Lung microvascular endothelial cell (primary cell): ENCODE results near the gene ARL8A. TPM values are rescaled to one million over a fixed set of nuclear protein-coding genes. Genes with fewer than 3 reads are reported as not detected.
"Not testable (repeated sequence)": the region's sequence is repeated elsewhere in the genome, so short reads cannot be mapped to it uniquely, and the experiment has no call there.

Source experiments
- DNase-seq, 2 donors: peaks; one replicate each; pipeline versions ENCODE4 v3.0.0 to v3.0.0-alpha.2; 2010; ENCODE audit warnings: low read depth in 2 of 2
- total RNA-seq: library from RNA; depleted of rRNA; stranded (reverse); fragments of >200 nt; gene quantifications from 2 replicates; pipeline ENCODE4 v1.2.1, GENCODE V29; 2014

The ARL8A gene
- total RNA-seq, 1 donor from 2014 or later = 25.2 TPM

DNA sequence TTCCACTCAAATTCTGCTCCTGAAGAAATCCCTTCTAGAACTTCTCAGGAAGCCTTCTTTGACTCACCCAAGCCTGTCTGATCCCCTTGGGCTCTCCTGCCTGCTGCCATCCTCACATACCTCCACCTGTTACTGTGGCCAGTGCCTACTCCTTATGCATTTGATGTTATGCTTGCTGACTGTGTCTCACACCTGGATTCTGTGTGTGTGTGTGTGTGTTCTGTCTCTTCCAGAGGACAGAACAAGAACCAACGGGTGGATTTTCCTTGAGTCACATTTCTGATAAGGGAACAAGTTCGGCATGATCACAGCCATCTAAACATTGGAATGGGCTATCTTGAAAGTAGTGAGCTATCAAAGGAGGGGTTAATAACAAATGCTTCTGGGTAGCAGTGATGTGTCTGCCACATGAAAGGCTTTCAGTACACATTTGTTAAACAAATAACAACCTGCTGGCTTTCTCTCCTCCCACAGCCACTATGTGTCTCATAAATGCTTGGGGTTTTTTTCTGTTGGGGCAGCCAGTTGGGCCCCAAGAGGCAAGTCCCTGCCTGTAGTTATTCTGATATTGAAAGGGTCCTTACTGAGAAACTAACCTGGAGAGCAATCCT lies 30.7 kb downstream of the ARL8A start:
- DNase-seq = no peak

DNA sequence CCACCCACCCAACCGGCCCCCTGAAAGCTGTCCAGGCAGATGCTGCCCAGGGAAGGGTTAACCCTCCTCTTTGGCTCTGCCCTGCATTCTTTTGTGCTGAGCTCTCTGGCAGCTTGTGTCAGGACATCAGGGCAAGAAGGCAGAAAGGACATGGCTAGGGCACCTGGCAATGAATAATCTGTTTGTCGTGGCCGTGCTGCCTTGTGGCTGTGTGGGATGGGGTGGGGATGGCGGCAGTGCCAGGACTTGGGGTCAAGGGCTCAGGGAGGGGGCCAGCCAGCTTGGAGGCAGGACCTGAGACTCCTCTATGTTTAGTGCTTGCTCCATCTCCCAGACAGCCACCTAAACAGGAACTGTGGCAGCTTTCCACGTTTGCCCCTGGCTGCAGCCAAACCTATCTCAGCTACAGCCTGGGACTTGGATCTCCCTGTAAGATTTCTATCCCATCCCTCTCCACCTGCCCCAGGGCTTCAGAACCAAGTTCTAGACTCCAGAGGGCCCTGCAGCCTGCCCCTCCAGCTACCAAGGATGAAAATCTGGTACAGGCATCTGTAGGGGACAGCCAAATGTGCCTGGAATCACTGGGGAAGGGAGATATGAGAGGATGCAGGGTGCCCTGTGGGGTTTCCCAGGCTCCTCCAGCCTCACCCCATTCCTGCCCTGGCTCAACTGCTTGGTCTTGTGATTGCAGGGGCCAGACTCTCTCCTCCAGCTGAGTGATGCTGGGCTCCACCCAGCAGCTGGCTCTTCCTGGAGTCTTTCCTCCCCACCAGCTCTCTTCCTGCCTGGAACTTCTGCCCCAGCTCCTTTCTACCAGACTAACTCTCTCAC lies 31.5 kb downstream of the ARL8A start:
- DNase-seq = no peak

DNA sequence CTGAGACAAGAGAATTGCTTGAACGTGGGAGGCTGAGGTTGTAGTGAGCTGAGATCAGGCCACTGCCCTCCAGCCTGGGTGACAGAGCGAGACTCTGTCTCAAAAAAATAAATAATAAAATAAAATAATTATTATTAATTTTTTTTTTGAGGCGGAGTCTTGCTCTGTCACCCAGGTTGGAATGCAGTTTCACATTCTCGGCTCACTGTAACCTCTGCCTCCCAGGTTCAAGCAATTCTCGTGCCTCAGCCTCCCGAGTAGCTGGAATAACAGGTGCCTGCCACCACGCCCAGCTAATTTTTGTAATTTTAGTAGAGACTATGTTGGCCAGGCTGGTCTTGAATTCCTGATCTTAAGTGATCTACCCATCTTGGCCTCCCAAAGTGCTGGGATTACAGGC lies 32.9 kb downstream of the ARL8A start:
- not testable (repeated sequence) for DNase-seq

DNA sequence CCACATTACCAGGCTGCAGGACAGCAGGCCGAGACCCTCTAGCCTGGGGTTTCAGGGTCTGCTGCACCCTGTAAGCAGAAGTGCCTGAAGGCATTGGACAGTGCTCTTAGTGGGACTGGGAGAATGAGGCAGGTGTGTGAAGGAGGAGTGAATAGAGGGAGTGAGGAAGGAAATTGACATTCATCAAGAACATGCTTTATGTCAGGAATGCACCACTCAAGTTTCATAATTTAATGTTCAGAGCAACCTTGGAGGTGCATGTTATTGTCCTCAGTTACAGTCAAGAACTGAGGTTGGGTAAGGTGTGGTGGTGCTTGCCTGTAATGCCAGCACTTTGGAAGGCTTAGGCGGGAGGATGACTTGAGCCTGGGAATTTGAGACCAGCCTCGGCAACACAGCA lies 33.6 kb downstream of the ARL8A start:
- DNase-seq = no peak

DNA sequence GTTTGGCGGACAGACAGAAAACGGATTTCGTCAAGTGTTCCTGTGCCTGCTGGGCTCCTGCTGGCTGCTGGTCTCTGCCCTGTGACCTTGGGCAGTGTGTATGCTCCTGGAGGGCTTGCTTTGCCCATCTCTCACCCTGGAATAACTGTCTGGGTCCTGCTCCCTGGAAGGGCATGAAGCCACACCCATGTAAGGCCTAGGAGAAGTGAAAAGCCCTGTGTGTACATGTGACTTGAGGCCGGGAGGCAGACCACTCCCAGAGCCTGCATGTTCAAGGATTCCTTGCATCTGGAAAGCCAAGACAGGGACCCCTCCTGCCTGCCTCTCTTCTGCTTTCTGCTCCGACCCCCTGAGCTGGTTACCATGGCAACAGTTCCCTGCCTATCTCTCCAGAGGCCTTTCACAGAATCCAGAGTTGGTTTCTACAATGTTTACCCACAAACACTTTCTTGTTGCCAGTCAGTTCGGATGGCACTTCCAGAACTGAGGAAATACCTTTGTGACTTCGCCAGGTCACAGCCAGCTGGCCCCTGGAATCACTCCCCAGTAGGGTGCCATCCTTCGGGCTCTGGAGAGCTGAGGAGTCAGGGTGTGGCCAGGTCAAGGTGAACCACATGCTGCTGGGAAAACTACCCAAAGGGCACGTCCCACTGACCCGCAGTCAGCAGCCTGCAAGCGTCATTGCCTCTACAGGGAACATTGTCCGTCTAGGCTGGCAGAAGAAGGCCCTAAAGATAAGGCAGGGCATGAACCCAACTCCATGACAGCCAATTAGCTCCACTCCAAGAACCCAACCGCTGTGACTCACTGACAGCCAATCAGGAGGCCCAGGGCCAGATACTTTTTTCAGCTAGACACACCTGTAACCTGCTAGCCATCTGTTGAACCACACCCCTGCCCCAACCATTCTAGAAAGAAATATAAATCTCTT lies 36.5 kb downstream of the ARL8A start:
- no peak for DNase-seq

DNA sequence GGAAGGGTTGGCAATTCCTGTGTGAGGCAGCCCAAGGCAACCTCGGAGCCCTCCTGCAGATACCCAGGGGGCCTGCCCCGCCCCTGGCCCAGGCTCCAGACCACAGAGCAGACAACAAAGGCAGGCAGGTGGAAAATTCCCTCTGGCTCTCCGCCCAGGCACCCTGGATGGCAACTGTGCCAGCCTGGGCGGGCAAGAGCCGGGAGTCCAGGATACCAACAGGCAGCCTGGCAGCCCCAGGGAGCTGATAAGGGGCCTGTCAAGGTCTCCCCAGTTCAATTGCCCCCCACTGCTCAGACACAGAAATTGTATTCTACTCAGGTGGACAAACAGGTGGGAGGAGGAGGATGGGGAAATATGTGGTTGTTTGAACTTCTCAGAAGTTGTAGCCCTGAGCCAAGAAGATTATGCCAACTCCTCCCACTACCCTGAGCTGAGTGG lies 37.2 kb downstream of the ARL8A start:
- no peak for DNase-seq

DNA sequence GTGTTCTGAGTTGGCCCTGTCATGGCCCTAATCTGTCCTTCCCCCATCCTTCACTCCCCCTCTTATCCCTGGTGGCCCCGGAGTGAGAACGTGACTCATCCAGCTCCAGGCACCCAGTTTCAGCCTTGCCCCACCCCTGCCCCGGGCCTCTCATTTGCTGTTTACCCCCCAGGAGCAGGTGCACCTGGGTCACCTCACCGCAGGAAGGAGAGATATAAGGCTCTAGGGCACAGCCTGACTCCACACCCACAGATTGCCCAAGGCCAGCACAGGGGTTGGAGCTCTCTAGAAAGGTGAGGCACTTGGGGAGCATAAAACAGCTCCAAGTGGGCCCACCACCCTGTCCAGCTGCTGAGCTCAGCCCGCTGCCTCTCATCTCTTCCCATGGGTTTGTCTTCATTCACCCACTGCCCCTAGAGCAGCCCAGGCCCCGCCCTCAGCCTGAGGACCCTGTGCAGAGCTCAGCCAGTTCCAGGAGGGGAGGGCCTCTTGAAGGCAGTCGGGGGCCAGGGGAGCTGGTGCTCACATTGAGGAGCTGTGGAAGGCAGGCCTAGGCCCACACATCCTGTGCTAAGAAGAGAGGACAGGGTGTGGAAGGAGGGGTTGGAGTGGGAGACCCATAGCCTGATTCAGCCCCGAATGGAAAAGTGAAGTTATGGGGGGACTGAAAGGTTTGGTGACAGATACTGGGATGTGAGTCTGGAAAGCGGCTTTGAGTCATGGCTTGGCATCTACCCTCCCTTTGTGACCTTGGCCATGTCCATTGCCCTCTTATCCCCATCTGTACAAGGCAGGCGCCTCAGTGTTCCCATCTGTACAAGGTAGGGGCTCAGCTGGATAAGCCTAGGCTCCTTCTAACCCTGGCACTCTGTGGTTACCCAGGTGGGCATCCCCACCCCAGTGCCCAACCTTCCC lies 37.9 kb downstream of the ARL8A start:
- no peak for DNase-seq

DNA sequence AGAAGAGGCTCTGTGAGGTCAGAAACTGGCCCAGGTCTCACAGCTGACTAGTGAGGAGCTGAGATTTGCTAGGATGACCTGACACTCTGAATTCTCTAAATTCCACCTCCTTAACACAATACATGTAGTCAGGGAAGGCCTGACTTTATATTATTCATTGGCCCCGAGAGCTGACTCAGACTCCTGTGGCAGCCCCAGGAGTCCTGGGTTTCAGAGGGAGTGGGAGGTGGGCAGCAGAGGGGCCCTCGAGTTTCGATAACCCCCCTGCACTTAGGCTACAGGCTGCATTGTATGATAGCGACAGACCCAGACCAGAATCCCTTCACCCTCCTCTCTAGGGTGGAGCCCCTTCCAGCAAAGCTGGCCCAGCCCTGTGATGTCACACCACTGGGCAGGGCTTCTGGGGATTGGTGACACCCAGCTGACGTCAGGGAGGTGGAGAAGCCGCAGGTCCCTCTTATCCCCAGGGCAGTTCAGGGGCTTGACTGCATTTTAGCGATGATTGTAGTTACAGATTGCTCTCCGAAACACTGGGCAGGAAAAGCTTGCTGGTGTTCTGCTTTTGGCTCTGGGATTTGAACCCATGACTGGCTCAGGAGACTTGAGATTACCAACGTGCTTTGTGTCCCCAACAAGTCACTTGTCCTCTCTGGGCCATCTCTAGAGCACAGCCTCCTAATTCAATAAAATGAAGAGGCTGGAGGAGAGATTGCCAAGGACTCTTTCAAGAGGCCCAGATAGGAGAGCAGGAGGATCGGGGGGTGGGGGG lies 38.8 kb downstream of the ARL8A start:
- peak in 1 of 2 donors; percentile 17 for DNase-seq

DNA sequence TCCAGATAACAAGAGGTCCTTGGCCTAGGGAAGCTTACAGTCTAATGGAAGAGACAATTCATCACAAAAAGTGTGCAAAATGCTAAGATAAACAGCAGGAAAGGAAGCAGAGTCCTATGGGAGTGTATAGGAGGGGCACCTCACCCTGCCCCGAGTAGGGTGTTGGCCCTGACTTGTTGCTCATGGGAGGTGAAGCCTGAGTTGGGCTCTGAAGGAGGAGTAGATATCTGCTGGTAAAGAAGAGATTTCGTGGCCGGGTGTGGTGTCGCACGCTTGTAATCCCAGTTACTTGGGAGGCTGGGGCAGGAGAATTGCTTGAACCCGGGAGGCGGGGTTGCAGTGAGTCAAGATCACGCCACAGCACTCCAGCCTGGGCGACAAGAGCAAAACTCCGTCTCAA lies 40.5 kb downstream of the ARL8A start:
- no peak for DNase-seq

DNA sequence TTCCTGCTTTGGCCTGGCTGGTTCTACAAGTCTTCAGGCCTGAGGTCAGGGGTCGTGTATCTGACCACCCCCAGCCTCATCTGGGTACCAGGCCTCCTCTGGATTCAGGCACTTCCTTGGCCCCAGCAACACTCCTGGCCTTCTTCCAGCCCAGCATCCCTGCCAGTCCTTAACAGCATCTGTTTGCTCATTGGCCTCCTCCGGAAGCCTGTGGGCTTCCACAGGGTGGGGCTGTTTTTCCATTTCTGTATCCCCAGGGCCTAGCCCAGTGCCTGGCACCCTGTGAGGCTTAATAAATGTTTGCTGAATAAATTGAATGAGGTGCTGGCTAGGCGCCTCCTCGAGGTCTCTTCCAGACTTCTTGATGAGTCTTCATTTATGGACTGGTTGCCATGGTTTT lies 43.4 kb downstream of the ARL8A start:
- DNase-seq = no peak

DNA sequence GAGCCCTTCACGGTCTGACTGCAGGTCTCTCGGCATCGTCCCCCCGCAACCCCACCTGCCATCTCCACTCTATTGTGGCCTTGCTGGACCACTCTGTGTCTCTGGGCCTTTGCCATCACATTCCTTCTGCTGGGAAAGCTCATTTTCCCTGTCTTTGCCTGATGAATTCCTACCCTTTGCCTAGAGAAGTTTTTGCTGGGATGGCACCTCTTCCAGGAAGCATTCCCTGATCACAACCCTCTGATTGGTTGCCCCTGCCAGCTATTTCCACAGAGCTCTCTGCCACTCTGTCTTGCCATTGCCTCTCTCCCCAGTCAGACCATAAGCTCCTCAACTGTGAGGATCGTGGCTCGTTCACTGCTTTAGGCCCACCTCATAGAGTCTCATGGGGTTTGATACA lies 50.7 kb downstream of the ARL8A start:
- no peak for DNase-seq

DNA sequence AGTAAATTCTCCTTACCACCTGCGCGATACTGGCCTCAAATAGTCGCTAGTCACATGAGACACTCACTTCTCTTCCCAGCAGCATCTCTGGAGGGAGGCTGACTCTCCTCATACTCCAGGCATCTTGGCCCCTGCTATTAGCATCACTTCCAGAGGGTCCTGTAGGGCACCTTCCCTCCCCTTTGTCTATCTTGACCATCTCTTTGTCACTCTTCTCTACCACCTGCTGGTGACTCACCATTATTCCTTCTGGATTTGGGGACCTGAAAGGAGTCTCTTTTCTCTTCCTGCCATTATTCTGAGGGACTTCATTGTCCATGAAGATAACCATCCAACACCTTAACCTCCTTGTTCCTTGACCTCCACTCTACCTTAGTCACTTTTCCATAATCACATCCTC lies 53.5 kb downstream of the ARL8A start:
- DNase-seq = no peak

DNA sequence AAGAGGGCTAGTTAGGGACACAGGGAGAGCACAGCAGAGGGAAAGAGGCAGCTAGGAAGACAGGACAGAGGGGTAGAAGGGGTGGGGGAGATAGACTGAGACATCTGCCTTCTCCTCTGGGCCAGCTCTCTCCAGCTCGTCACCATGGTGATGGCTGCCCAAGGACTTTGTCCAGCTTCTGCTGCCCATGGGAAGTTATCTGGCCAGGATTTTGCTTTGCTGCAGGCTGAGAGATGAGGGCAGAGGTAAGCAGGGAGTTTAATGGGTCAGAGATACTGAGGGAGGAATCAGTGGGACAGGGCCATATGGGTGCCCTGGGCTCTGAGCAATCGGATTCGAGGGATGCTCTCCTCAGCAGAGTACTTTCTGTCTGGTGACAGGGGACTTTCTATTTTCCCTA lies 56.3 kb downstream of the ARL8A start:
- no peak for DNase-seq

DNA sequence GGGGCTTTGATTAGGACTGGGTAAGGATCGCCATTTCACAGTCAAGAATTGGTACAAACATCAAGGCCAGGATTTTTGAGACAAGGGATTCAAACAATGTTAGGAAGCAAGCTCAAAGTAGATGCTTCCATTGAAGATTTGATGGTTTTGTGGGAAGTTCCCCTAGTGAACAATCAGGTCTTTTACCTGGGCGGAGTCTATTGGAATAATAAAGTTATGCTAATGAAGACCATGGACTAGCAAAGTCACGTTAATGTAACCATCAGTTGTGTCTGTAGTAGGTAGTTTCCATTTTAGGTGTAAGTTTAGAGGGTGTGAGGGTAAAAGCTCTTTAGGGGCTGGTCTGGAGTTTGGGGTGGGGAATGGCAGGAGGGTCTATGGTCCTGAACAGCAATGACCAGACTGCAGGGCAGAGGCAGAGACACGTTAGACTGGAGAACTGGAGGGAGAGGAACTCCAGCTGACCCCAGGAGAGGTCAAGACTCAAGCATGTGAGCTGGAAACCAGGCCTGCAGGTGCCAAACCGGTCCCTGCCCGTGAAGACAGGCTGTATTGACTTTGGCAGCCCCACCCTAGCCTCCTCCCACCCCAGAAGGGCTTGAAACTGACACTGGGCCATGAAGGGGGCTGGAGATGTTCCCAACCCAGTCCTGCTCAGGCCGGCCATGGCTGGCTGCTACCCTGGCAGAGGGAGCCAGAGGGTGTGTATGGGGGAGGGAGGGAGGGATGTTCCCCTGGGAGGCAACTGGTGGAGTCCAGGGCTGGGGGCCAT lies 57.8 kb downstream of the ARL8A start:
- no peak for DNase-seq

DNA sequence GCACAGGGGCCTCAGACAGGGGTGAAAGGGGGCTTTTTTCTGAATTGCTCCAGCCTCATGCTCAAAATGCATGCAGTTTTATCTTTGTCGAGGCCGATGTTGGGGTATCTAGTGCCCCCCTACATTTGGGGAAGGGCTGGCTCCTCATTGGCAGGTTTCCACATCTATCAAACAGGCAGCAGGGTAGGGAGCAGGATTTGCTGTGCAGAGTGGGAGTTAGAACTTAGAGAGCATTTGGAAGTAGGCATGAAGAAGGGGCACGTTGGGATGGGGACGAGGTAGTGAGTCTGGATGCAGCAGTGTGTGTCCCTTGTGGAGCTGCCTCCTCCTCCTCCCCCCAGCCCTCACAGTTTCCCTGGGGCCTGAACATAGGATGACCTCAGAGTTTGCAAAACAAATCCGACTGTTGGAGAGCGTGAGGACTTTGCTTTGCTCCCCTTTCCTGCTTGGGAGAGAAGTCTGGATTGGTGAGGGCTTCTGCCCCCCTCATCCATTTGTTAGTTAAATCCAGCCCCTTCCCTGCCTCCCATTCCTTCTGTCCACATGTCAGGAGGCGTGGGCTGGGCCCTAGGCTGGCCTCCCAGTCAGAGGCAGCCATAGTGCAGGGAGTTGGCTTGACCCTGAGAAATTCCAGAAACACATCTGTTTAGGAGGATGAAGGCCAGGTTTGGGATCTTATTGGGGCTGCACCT lies 58.7 kb downstream of the ARL8A start:
- DNase-seq = no peak

DNA sequence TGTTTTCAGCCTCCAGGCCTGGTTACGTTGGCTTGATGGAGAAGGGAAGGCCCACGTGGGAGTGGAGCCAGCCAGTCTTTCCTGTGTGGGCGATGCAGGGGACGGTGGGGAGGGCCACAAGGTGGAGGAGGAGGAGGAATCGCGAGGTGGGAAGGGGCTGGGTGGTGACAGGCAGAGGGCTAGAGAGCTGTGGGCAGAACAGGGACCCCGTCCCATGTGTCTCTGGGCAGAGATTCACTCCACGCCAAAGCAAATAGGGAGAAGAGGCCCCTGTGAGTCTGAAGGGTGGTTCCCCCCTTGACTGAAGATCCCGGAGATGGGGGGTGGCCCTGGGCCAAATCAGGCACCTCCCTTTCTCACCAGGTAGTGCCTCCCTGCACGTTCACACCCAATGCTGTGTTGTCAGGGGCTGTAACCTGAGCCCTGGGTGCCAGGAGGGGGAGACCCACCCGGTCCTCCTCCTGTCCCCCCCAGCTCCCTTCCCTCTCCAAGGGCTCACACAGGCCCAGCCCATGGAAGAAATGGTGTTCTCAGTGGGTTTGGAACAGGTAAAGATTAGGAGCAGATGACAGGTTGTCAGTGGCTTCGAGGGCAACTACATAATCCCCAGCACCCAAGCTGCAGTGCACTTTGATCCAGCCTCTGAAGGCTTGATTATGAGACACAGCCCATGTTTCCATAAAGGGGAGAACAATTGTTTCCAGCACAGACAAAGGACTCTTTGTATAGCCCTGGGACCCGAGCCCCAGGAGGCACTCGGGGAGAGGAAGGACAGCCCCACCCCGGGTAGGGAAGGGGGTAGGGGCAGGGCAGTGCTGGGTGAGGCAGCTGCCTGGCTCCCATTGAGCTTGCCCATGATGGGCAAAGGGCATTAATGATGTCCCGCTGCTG lies 59.5 kb downstream of the ARL8A start:
- no peak for DNase-seq
